ENCODE results near the gene DHRS2. TPM values are rescaled to one million over a fixed set of nuclear protein-coding genes. Genes with fewer than 3 reads are reported as not detected.
"Not testable (repeated sequence)": the region's sequence is repeated elsewhere in the genome, so short reads cannot be mapped to it uniquely, and the experiment has no call there.

The DHRS2 gene
- total RNA-seq, 1 experiment from 2014 or later: 1.2 TPM

GRCh38 chr14:23637312-23637654, 1.1 kb downstream of the DHRS2 start:
- H3K27me3 ChIP-seq (replicated peaks; ENCODE audit: insufficient read depth, low read depth, low read length, poor library complexity); H3K36me3 ChIP-seq (ENCODE audit: insufficient read depth, low read length, poor library complexity, severe bottlenecking); H3K27ac ChIP-seq (ENCODE audit: low read depth, low read length, poor library complexity, severe bottlenecking); intact Hi-C loops (cut with micrococcal nuclease; ENCODE audit: unreplicated experiment); BruUV-seq (replicated peaks); H3K9me3 ChIP-seq (ENCODE audit: low read depth, low read length, poor library complexity, severe bottlenecking); H3K4me3 ChIP-seq (ENCODE audit: low read depth, low read length, poor library complexity, severe bottlenecking); POLR2A ChIA-PET (ENCODE audit: low non-redundant PET); DNase-seq (ENCODE audit: low spot score); CTCF ChIA-PET: not testable (repeated sequence)
- peaks cover 25% of the 10 kb centered on the region for H3K4me1 ChIP-seq (ENCODE audit: insufficient read depth, low read length, poor library complexity, severe bottlenecking)

- BruUV-seq (replicated peaks); intact Hi-C loops (cut with micrococcal nuclease; ENCODE audit: unreplicated experiment); H3K4me3 ChIP-seq (ENCODE audit: low read depth, low read length, poor library complexity, severe bottlenecking); H3K9me3 ChIP-seq (ENCODE audit: low read depth, low read length, poor library complexity, severe bottlenecking); DNase-seq (ENCODE audit: low spot score); CTCF ChIA-PET; H3K36me3 ChIP-seq (ENCODE audit: insufficient read depth, low read length, poor library complexity, severe bottlenecking); POLR2A ChIA-PET (ENCODE audit: low non-redundant PET); H3K27ac ChIP-seq (ENCODE audit: low read depth, low read length, poor library complexity, severe bottlenecking); H3K27me3 ChIP-seq (replicated peaks; ENCODE audit: insufficient read depth, low read depth, low read length, poor library complexity): not testable (repeated sequence)
- peaks cover 25% of the 10 kb centered on the region for H3K4me1 ChIP-seq (ENCODE audit: insufficient read depth, low read length, poor library complexity, severe bottlenecking)
These were observed 1.7 kb downstream of the DHRS2 start for GRCh38 chr14:23637655-23638413.

- BruUV-seq (replicated peaks): no TSS peak
- H3K9me3 ChIP-seq (ENCODE audit: low read depth, low read length, poor library complexity, severe bottlenecking): no peaks in the 10 kb centered on the region
- H3K4me1 ChIP-seq (ENCODE audit: insufficient read depth, low read length, poor library complexity, severe bottlenecking): peaks cover 25% of the 10 kb centered on the region
- intact Hi-C loops (cut with micrococcal nuclease; ENCODE audit: unreplicated experiment): no loop called here
- H3K36me3 ChIP-seq (ENCODE audit: insufficient read depth, low read length, poor library complexity, severe bottlenecking): no peaks in the 10 kb centered on the region
- DNase-seq (ENCODE audit: low spot score): no peak
- H3K27me3 ChIP-seq (replicated peaks; ENCODE audit: insufficient read depth, low read depth, low read length, poor library complexity): no peaks in the 10 kb centered on the region
- H3K27ac ChIP-seq (ENCODE audit: low read depth, low read length, poor library complexity, severe bottlenecking): no peak overlapping the region
- TF ChIP-seq EZH2 (IDR thresholded peaks at IDR 0.05; ENCODE audit: borderline replicate concordance, low read depth, low read length, poor library complexity, severe bottlenecking): no peak
- H3K4me3 ChIP-seq (ENCODE audit: low read depth, low read length, poor library complexity, severe bottlenecking): no peak overlapping the region
- ChIA-PET CTCF (interaction anchor here (0.9 kb wide), 1 partner anchor 50 kb away, joined by 3 read pairs; no protein-coding TSS in a partner anchor), POLR2A (ENCODE audit: low non-redundant PET) (no interaction called here)
These were observed 2.4 kb downstream of the DHRS2 start for GRCh38 chr14:23638414-23639047.

GRCh38 chr14:23639048-23639890, 3.1 kb downstream of the DHRS2 start:
- no peak for DNase-seq (ENCODE audit: low spot score)
- peaks cover 25% of the 10 kb centered on the region for H3K4me1 ChIP-seq (ENCODE audit: insufficient read depth, low read length, poor library complexity, severe bottlenecking)
- no peaks in the 10 kb centered on the region for H3K36me3 ChIP-seq (ENCODE audit: insufficient read depth, low read length, poor library complexity, severe bottlenecking)
- intact Hi-C loops (cut with micrococcal nuclease; ENCODE audit: unreplicated experiment): no loop called here
- ChIA-PET CTCF (interaction anchor here (0.9 kb wide), 1 partner anchor 50 kb away, joined by 3 read pairs; no protein-coding TSS in a partner anchor), POLR2A (ENCODE audit: low non-redundant PET) (no interaction called here)
- H3K27ac ChIP-seq (ENCODE audit: low read depth, low read length, poor library complexity, severe bottlenecking): no peak overlapping the region
- no peaks in the 10 kb centered on the region for H3K9me3 ChIP-seq (ENCODE audit: low read depth, low read length, poor library complexity, severe bottlenecking)
- no TSS peak for BruUV-seq (replicated peaks)
- TF ChIP-seq CTCF (conservative IDR thresholded peaks at IDR 0.05; ENCODE audit: low read depth, low read length): no peak
- no peak for TF ChIP-seq EZH2 (IDR thresholded peaks at IDR 0.05; ENCODE audit: borderline replicate concordance, low read depth, low read length, poor library complexity, severe bottlenecking)
- no peaks in the 10 kb centered on the region for H3K27me3 ChIP-seq (replicated peaks; ENCODE audit: insufficient read depth, low read depth, low read length, poor library complexity)
- no peak overlapping the region for H3K4me3 ChIP-seq (ENCODE audit: low read depth, low read length, poor library complexity, severe bottlenecking)

Data from A673 (cell line).